Right forelimb (tissue), 1 donor: Measurements from ENCODE around the gene PPIF.
A peak's percentile ranks its signal among the peaks of the same experiment; 100 is the strongest.

ENCODE experiments used
- DNase-seq: peaks from one replicate; pipeline ENCODE4 v3.0.0-alpha.2; 2018

Gene PPIF

GRCh38 chr10:79313911-79314439, 33.3 kb upstream of the PPIF start:
- DNase-seq = no peak

- no peak for DNase-seq
These were observed 32.3 kb upstream of the PPIF start for GRCh38 chr10:79314761-79315601.

DNA sequence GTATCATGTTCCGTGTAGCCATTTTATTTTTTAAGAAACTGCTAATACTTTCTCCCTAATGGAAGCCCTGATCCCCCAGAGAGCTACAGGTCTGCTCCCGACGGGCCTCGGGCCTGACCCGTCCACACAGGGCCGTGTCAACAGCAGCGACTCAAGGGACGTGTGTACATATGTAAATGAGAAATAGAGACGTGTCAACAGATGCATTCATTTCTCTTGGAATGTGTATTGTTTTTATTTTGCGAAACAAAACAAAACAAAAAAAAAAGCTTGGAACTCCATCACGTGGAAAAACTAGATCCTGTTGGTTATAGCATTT, 31.7 kb upstream of the PPIF start:
- no peak for DNase-seq

GRCh38 chr10:79316671-79317431, 30.4 kb upstream of the PPIF start:
- DNase-seq = no peak

GRCh38 chr10:79318369-79318768, 28.9 kb upstream of the PPIF start:
- DNase-seq = no peak

DNA sequence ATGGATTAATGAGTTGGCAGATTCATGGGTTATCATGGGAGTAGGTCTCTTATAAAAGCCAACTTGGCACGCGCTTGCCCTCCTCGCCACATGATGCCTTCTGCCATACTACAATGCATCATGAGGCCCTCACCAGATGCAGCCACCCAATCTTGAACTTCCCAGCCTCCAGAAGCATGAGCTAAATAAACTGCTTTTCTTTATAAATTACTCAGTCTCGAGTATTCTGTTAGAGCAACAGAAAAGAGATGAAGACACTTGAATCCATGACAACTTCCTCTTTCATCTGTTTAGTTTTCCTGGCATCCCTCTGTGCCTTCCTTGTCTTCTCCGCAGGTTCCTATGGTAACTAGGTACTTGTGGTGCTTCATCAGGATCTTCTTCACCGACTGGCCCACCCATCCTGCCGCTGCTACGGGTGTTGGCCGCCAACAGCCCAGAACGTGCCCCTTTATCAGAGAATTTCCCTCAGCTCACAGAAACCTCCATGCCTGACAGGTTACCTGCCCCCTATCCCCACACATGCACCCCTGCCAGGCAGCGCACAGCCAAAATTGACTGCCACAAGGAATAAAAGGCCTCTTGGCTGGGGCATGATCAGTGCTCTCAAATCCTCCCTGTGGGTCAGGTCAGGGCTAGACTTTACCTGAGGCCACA, 28.0 kb upstream of the PPIF start:
- no peak for DNase-seq

- DNase-seq = no peak
These were observed 27.0 kb upstream of the PPIF start for GRCh38 chr10:79320316-79320715.

- no peak for DNase-seq
These were observed 26.3 kb upstream of the PPIF start for GRCh38 chr10:79320820-79321493.

GRCh38 chr10:79321494-79321882, 25.8 kb upstream of the PPIF start:
- no peak for DNase-seq

DNA sequence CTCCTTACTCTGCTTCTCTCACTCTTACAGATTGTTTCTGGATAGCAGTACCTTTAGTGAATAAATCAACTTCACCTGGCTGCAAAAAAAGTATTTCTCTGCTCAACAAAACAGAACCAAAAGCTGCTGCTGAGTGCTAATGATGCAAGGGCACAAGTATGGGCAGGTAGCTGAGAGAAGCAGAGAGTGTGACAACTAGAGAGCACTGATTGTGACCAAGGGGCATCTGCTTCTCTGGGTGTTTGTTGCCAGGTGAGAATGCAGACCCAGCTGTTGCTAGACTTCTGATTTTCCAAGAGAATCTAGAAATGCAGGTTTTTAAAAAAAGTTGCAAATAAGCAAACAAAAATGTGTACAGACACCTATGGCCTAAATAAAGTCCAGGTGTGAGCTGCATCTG, 25.3 kb upstream of the PPIF start:
- DNase-seq = no peak

- DNase-seq = peak; percentile 78
These were observed 24.4 kb upstream of the PPIF start for GRCh38 chr10:79322616-79323543.

DNA sequence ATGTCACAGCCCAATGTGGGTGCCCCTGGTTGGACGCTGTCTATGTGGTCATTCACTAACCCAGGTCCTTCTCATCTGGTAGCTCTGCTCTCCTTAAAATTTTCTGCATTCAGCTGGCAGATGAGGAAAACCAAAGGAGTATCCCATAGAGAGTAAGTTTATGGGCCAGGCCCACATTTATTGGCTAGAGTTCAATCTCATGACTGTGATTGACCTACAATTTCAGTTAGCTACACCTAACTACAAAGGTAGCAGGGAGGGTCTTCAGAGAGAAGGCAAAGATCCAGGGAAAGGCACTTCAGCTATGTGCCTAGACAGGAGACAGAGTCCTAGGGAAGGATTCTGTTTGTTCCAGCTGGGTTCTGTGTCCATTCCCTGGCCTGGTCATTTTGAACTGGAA, 23.7 kb upstream of the PPIF start:
- DNase-seq = no peak

GRCh38 chr10:79324032-79324695, 23.1 kb upstream of the PPIF start:
- no peak for DNase-seq

DNA sequence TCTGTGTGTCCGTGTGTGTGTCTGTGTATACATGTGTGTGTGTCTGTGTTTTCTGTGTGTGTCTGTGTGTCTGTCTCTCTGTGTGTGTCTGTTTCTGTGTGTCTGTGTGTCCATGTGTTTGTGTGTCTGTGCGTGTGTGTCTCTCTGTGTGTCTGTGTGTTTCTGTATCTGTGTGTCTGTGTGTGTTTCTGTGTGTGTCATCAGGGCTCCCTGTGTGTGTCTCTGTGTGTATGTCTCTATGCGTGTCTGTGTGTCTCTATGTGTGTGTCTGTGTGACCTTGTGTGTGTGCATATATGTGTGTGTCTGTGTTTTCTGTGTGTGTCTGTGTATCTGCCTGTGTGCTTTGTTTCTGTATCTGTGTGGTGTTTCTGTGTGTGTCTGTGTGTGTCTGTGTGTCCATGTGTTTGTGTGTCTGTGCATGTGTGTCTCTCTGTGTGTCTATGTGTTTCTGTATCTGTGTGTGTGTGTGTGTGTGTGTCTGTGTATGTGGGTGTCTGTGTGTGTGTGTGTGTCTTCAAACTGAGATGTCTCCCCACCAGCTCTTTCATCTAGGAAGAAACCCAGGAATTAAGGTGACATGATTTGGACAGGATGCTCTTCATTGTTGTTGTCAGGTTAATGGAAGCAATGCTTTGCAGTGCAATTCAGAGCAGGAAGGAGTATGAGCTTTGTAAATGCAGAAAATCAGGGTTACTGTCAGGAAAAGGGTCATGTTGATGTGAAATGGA, 20.7 kb upstream of the PPIF start:
- DNase-seq = no peak

DNA sequence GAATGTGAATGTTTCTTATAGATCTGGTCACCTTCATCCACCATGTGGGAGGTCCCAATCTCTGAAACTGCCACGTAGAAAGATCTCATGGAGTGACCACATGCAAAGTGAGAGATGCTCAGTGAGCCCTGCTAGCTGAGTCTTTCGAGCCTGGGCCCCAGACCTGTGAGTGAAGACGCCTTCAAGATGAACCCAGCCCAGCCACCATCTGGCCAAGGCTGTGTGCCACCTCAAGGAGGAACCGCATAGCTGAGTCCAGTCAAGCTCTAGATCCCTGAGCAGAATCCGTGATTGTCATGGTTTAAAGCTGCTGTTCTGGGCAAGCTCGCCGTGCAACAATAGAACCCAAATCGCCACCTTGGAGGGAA, 20.2 kb upstream of the PPIF start:
- DNase-seq = no peak

DNA sequence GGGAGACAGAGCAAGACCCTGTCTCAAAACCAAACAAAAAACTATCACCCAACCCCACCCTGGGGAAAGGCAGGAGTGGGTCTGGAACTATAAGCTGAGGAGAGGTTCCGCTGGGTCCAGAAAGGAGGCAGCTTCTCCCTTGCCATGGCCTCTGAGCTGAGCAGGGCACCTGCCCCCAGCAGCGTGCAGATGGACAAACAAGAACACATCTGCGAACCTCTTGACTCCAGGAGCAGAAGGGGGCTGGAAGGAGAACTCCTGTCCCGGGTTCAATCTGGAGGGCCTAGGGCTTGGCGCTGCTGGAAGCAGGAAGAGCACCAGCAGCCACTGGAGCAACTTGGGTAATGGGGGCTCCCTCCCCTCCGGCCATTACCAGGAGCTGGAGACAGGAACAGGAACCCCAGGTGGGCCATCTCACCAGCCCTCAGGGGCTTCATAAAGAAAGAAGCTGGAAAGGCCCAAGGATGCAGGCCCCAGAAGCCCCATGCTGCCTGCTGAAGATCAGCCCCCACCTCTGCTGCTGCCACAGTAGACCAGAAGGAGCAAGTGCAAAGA, 19.0 kb upstream of the PPIF start:
- no peak for DNase-seq

- DNase-seq = no peak
These were observed 18.3 kb upstream of the PPIF start for GRCh38 chr10:79328737-79329504.

DNA sequence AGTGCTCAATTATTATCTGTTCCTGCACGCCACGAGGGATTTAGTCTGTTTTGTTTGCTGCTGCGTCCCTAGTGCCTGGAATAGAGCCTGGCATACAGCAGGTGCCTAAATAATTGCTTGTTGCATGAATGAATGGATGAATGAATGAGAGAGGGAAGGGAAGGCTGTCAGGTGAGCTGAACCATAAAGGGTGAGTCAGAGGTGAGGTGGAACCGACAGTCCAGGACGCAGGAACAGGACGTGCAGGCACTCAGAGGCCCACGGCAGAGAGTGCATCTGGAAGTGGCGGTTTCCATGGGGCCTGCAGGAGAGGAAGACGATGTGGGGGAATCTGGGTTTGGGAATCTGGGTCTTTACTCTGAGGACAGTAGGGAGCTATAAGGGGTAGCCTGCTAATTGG, 17.7 kb upstream of the PPIF start:
- DNase-seq = no peak

DNA sequence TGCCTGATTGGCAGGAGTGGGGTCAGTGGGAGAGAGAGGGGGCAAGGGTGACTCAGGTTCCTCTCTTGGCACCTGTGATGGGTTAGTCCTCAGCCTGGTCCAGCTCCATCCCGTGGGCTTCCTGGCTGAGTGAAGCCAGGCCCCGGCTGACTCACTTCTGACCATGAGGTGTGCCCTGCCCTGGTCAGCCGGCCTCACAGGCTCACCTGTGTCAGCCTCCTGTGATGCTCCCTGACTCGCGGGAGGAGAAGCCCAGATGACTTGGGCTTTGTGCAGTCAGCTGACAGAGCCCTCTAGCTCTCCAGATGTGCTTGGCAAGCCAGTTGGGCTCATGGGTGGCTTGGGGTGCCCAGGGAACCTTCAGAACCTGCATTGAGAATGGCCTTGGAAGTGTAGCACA, 16.0 kb upstream of the PPIF start:
- no peak for DNase-seq

- DNase-seq = no peak
These were observed 15.6 kb upstream of the PPIF start for GRCh38 chr10:79331709-79332108.
